NCI-H446 treated with DMSO at 0.1 percent for 48 hours (cell line): ENCODE results near the gene CASD1.

Experiments
- DNase-seq: peaks from one replicate; lab custom pipeline; 2025; lab: John Stamatoyannopoulos, UW

Gene CASD1

DNA sequence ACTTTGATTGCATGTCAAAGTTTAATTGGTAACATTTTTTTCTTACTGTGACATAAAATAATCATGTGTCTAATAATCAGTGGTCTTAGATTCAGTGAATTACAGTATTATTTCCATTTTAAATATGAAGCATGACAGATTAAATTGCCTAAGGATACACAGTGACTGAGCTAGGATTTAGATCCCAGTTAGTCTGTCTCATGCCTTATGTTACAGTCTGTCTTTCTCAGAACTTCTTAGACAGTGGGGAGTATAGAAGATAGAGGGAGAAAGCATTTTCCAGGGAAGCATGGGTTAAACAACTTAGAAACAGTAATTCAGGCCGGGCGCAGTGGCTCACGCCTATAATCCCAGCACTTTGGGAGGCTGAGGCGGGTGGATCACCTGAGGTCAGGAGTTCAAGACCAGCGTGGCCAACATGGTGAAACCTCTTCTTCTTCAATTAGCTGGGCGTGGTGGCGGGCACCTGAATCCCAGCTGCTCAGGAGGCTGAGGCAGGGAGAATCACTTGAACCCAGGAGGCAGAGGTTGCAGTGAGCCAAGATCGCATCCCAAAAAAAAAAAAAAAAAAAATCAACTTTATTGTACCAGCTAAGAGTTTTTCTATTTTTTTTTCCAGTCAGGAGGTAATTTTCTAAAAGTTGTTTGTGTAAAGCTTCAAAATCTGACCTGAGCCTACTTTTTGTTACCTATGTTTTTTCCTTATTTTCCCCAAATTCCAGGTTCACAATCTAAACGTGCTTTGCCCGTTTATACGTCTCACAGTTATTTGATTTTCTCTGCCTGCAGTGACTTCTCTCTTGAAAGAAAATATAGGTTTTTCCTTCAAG, 3.3 kb downstream of the CASD1 start:
- no peak for DNase-seq

DNA sequence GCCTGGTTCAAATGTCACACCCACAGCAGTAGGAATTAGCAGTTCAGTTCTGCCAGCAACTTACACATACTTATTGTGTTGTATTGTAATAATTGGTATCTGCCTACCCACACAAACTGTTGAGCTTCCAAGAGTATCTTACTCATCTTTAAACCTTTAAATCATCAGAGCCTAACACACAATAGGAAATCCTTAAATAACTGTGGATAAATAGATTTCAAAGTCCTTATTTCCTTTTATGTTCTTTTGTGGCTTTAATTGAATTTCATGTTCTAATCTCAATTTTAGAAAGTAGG, 3.9 kb downstream of the CASD1 start:
- peak; percentile 32 for DNase-seq

DNA sequence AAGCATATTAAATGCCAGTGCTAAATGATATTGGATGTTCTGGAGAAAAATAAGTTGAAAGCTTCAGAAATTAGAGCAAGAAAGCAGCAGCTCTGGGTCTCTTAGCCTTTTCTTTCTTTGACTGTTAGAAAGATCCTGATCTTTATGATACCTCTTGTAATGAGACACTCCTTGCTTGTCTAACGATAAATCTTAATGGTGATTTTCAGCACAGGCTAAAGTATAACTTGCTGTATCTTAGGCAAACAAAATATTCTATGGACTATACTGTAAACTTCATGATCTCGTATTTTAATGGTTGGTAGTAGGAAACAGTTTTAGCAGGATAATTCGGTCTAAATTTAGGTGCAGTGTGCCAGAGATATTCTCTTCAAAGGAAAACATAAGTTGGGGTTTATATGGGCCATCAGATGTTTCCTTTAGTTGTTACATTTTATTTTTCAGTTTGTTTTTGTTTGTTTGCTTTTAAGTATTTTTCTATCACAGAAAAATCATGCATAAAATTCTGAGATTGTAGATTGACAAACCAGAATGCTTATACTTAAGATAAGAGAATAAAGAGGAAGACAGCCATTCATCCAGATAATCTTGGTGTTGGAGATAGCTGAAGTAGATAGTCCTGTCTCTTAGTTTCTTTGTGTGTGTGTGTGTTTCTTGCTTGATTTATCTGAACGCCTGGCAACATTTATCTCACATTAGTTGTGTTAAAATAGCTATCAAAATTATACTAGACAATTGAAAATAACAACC, 4.7 kb downstream of the CASD1 start:
- peak; percentile 21 for DNase-seq

DNA sequence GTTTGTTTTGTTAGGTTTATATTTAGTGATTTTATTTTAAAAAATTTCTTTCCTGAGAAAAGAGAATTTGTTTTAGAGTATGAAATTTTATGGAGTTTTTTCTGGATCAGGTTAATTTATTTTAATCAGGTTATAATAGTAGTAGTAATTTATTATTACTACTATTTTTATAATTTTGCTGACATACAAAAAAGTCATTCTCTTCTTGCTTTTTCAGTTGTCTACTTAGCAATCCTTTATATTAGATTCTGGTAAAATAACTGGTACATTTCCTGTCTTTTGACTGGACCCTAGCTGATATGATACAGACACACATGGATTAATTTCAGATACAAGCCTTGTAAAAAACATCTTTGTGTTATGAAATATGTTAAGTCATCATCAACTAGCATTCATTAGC, 5.3 kb downstream of the CASD1 start:
- no peak for DNase-seq

DNA sequence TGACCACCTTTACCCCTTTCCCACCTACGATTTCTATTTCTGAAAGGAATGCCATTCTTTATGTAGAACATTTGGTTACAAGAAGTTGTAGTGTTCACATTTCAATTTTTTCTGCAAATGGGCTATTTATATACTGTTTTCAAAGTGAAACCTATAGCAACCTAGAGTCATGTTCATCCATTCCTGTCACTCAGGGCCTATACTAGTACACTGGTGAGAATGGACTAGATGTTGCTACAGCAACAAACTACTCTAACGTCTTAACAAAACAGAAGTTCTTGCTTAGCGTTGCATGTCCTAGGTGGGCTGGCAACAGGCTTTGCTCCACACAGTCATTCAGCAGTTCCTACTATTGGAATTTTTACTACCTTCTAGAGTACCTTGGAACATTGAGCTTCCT, 16.3 kb downstream of the CASD1 start:
- no peak for DNase-seq

DNA sequence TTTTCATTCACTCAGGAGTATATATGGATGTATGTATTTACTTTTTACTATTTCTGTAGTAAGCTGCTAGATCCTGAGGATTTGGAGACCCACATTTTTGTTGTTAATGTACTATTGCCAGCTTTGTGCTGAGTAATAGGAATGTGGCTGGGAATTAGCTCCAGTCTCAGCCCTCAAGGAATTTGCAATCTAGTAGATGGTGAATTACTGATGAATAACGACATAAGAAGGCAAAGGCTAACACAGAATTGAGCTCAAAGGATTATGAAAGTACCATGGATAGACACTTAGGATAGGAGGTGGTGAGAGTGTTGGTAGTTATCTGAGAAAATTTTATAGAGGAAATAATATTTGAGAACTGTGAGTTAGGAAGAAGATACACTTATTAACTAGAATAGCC, 19.9 kb downstream of the CASD1 start:
- no peak for DNase-seq

DNA sequence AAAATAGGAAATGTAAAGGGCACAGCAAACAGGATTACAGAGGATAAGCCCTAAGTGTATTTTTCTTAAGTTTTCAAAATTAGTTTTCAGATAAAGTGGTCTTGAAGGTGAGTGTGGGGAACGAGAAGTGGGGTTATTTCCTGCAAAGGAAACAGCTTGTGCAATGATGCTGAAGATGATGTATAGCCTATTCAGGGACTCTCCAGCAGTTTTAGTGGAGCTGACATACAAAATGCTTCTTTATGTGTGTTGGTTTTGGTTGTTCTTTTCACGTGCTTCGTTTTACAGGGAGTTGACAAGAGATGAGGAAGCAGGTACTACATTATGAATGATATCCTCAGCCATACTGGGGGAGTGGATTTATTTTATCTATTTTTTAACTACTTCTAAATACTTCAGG, 20.5 kb downstream of the CASD1 start:
- no peak for DNase-seq

DNA sequence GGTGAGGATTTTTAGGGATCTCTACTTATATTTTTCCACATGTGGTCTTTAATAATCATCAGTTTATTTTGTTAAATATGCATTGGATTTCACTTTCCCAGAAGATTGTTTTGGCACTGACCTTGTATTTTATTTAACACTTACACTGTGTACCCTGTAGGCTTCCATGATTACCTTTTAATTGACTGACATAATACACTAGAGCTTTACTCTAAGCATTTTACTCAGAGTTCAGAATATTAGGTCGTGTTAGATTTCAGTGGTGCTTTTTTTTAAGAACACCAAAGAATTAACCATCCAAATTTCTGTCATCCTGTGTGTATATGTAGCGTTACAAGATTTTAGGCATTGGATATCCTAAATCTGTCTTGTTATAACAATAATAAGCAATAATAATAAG, 23.1 kb downstream of the CASD1 start:
- DNase-seq = no peak

DNA sequence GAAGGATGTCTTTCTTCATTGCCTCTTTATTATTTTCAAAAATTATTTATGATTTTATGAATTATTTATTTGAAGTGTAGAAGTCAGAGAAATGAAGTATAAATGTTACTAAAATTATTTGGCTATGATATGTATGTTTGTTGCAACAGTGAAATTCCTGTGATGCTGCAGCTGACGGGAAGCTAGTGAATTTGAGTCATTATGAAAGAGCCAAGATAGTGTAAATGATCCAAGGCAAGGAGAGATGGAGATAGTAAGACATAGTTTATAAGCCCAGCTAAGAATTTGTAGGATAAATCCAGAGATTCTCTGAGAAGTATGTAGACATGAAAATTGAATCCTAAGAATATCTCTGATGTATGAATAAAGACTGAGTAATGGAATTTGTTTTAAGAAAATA, 30.8 kb downstream of the CASD1 start:
- no peak for DNase-seq

DNA sequence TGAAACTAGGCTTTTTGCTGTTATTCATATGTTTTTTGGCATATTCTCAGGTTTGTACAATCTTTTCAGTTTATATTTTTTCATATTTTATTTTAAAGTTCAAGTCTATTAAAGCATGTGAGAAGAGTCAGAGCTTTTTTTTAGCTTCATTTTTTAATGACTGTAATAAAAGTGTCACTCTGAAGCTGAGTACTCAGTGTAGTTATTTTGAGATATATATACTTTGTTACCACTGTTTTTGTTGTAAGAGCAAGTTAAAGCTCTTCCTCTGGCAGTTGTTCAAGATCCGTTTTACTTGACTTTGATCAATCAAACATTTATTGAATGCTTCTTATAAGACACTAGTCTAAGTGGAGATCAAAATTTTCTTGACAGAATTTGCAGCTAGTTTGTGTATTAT, 37.5 kb downstream of the CASD1 start:
- DNase-seq = no peak

DNA sequence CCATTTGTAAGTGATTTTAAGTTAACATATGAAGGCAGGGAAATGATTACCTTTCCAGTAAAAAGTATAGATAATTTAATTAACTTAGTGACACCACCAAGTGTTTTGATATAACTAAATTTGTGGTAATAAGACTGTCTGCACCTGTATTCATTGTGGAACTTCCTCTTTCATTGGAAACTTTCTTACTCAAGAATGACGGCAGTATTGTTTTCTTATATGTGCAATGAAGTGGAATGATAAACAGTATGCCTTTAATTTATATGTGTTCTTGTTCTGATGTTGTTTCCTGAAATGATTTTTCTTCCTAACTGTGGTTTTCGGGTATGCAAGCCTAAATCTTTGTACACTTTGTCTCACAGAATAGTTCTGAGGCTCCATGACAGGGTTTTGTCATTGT, 46.4 kb downstream of the CASD1 start:
- DNase-seq = no peak

DNA sequence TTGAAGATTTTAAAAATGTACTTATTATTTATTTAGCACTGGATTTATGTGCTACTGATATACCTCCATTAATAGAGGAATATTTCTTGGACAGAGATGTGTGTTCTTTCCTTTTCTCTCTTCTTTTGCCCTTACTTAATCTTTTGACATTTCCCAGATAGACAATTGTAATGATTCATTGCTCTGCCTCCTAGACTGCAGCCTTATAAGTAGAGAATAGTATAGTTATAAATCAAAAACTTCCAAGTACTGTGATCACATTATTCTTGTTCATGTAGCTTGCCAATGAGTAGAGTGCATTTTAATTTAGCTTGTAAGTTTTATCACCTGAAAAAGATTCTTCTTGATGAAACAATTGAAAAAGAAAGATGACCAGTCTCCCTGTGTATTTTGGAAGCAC, 47.6 kb downstream of the CASD1 start:
- no peak for DNase-seq

DNA sequence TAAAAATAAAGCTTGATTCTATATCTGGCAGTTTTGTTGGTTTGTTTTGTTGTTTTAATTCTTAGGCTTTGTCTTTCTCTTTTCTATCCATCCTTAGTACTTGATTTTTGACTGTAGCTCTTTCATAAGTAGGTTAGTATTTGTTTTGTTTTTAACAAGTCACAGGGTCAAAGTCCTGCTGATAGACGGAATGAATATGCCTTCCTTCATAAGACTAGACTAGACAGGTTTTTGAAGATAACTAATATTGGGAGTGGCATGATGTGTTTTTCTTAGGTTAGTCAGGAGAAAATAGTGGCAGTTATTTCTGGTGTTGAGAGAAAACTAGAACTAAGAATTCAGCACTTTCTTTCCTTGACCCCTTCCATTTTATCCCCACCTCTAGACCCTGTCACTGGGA, 50.4 kb downstream of the CASD1 start:
- DNase-seq = no peak

DNA sequence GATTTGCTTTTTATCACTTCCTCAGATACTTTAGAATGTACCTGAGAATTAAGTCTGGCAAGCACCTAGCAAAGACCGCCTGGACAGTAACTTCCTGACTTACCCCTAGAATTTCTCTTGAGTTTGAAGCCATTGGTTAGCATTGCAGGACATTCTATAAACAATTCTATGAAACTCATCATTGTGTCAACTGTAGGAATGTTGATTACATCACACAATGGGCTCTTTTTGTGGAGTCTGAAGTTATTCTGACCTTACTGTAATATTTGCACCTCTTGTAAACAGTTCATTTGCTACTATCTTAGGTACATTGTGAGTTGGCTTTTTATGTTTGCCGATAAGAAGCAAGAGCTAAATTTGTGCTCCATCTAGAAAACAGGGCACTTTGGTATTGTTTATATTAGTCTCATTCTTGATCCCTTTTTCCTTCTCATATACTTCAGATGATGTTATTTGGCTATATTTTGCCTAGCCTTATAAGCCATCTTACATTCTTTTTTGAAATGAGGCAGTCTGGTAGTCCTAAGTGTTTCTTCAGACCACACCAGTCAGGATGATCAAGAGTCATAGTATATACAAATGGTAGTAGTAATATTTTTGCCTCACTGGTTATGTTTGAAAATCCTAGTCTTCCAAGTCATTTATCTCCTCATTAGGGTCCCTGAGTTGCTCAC, 52.4 kb downstream of the CASD1 start:
- DNase-seq = no peak

DNA sequence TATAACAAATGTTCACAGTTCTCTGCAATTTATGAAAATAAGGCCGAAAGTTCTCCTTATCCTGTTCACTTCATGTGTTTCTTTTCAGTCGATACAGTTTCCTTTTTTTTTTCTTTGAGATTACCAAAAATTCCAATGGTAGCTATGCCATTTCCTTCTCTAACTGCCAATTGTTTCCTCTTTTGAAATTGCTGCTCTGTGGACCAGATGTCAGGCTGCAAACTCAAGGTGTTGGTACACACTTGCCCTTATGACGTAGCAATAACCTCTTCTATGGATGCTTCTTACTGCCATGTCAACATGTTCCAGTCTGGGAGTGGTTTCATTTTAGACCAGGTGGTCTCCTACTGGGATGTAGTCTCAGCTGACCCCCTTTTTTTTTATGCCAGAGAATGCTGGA, 52.9 kb downstream of the CASD1 start:
- DNase-seq = no peak

DNA sequence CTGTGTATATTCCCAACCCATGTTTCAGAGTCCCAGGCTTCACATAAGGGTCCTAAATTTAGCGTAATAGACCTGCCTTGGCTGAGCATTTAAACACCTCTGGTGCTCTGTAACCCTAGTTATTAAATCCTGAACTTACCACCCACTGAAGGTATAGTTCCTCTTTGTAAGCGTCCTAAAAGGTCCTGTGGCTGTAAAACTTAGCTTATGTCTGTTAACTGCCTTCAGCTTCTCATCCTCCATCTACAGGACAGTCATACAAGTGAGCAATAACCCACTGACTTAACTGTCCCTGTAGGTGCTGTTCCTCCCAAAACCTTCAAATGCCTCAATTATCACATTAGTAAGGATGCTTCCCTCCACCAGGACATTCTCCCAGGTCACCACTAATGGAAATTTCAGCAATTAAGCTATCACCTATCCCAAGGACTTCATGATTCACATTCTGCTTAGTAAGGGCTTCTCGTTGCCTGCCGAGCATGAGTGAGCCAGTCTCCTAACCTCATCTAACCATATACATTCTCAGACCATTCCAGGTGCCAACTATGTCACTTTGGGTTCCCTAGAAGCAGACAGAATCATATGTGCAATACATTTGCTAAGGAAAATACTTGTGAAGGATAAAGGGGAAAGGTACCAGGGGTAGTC, 55.8 kb downstream of the CASD1 start:
- no peak for DNase-seq

DNA sequence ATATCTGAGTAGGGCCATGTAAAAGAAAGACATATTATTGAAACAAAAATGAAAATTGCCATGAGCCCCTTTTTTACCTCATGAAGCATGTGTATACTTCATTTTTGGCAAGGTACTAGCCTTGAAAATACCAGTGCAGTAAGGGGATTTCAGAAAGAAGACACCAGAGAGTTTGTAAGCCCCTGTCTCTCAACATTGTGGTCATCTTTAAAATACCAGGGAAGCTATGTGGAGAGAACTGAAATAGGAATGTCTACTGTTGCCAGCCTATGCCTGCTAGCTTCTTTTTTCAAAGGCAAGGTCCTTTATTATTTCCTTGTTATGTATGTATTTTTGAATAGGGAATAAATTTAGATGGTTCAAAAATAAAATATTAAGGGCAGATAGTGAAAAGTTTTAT, 57.8 kb downstream of the CASD1 start:
- DNase-seq = no peak

DNA sequence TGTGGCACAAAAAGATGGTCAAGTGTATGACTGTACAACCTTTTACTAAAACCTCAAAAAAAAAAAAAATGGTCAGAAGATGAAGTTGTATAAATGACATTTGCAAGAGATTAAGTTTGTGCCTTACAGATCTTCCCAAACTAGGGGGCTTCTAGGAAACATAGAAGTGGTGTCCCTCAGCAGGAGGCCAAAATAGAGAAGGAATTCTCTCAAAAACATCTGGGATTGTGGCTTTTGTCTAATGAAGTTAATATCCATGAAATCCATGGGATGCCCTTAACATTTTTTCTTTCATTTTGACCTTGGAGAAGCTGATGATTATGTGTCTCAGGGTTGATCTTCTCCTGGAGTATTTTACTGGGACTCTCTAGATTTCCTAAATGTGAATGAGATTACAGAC, 62.2 kb downstream of the CASD1 start:
- DNase-seq = no peak

DNA sequence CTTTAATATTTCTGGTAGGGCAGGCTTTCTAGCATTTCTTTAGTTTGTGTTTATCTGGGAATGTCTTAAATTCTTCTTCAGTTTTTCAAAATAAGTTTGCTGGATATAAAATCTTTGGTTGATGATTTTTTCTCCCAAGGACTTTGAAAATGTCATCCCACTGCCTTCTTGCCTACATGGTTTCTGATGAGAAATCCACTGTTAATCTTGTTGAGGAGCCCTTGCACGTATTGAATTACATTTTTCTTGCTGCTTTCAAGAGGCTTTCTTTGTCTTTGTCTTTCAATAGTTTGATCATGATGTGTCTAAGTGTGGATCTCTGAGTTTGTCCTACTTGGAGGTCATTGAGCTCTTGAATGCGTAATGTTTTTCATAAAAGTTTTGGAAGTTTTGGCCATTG, 66.0 kb downstream of the CASD1 start:
- no peak for DNase-seq

DNA sequence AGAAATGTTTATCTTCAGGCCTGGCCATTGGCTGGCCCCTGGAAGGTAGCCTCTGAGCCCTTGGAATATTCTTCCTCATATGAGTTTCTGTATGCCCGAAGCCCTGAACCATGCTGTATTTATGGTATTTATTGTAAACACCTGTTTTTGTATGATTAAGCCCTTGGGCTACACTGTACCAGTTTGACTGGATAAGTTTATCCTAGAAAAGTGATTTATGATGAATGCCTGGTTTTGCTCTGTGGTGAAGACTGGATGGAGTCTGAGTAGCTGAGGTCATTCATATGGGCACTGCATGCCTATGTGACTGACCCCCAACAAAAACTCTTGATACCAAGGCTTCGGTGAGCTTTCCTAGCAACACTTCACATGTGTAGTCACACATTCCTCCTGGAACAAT, 66.7 kb downstream of the CASD1 start:
- DNase-seq = no peak

DNA sequence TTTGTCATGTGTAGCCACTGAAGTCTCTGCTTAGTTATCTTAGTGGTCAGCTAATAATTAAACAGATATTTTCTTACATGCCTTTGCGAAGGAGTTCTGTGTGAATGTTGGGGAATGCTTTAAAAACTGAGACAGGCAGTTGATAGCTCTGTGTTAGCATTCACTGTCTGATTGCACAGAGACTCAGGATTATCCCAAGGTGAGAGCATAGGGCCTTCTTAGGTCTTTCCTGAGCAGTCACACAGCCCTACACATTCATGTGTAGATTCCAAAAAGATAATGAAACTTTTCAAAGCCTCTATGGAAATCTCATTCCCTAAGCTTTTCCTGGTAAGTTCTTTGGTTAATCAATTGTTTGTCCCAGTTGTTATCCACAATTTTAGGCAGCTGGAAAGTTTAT, 67.7 kb downstream of the CASD1 start:
- DNase-seq = no peak

DNA sequence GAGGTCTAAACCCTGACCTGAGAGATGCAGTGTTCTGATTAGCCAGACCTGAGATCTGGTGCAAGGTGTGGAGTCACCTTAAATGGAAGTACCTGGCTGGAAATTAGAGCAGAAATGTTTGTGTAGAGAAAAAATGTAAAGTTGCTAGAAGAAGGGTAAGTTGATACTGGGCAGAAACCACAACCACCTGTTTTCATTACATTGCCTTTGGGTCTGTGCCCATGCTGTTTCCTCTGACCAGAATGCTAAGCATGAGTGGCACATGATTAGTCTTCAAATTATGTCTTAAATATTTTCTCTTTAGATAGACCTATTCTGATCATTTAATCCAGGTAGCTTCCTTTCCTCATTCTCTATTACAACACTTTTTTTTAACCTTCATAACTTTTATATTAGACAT, 69.0 kb downstream of the CASD1 start:
- DNase-seq = no peak

DNA sequence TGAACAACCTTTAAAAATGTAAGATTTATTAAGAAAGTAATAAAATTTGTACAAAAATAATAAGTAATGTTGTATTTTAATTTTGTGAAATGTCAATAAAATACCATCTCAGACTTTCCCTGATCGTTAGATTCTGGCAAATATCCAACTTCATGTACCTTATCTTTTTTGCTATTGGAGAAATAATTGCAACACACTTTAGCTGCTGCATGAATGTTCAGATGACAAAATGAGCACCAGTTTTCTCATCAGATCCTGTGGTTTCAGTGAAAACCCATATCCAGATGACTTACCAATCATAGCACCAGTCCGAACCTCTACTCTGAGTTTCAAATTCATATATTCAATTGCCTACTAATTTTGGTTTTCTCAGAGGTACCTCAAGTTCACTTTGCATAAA, 69.9 kb downstream of the CASD1 start:
- no peak for DNase-seq
